HEK293T (cell line): ENCODE measurements around the gene AHNAK.

Experiments
- ELF4 ChIP-seq: fragments of 450-650 bp; IDR thresholded peaks from 2 replicates; pipeline ENCODE4 v1.6.1; 2017; ENCODE audit warnings: antibody characterized with exemption
- FOXA1 ChIP-seq: fragments of 450-650 bp; IDR thresholded peaks from 2 replicates; pipeline ENCODE4 v1.6.1; 2016; ENCODE audit warnings: mild to moderate bottlenecking
- FOXK2 ChIP-seq: fragments of 450-650 bp; IDR thresholded peaks from 2 replicates; pipeline ENCODE4 v1.6.1; 2016; ENCODE audit warnings: mild to moderate bottlenecking
- FOXM1 ChIP-seq: fragments of 450-650 bp; IDR thresholded peaks from 2 replicates; pipeline ENCODE4 v1.6.1; 2017; ENCODE audit warnings: mild to moderate bottlenecking, borderline replicate concordance
- HDGF ChIP-seq: fragments of 450-650 bp; IDR thresholded peaks from 2 replicates; pipeline ENCODE4 v1.6.1; 2017; ENCODE audit warnings: antibody characterized with exemption, borderline replicate concordance
- L3MBTL2 ChIP-seq: fragments of 450-650 bp; conservative IDR thresholded peaks from 2 replicates; pipeline ENCODE4 v1.6.1; 2016; ENCODE audit warnings: mild to moderate bottlenecking
- LEF1 ChIP-seq: fragments of 450-650 bp; IDR thresholded peaks from 2 replicates; pipeline ENCODE4 v1.6.1; 2017; ENCODE audit warnings: mild to moderate bottlenecking, borderline replicate concordance
- SP1 ChIP-seq: fragments of 450-650 bp; IDR thresholded peaks from 2 replicates; pipeline ENCODE4 v1.6.1; 2017
- SUZ12 ChIP-seq: fragments of 450-650 bp; IDR thresholded peaks from 2 replicates; pipeline ENCODE4 v1.6.1; 2016; ENCODE audit warnings: mild to moderate bottlenecking
- TARDBP ChIP-seq: fragments of 450-650 bp; IDR thresholded peaks from 2 replicates; pipeline ENCODE4 v1.6.1; 2016
- ZNF384 ChIP-seq: fragments of 450-650 bp; IDR thresholded peaks from 2 replicates; pipeline ENCODE4 v1.6.1; 2016

- TF ChIP-seq ELF4: no peak
- TF ChIP-seq FOXA1: no peak
- TF ChIP-seq FOXK2: no peak
- no peak for TF ChIP-seq FOXM1
- no peak for TF ChIP-seq ZNF384
- TF ChIP-seq L3MBTL2: no peak
- no peak for TF ChIP-seq TARDBP
- no peak for TF ChIP-seq HDGF
- no peak for TF ChIP-seq SUZ12
- no peak for TF ChIP-seq SP1
- TF ChIP-seq LEF1: no peak
Observed at GRCh38 chr11:62409831-62410230, 136.8 kb downstream of the AHNAK start.
